HG03354 (cell line): Measurements from ENCODE around the gene THAP12.

ENCODE experiments used
- ATAC-seq: cut with Tn5 transposase; IDR thresholded peaks from one replicate; pipeline ENCODE4 v1.9.1; 2021; ENCODE audit warnings: mild to moderate bottlenecking; ENCODE audit not compliant: unreplicated experiment, poor library complexity, severe bottlenecking

THAP12 gene

DNA sequence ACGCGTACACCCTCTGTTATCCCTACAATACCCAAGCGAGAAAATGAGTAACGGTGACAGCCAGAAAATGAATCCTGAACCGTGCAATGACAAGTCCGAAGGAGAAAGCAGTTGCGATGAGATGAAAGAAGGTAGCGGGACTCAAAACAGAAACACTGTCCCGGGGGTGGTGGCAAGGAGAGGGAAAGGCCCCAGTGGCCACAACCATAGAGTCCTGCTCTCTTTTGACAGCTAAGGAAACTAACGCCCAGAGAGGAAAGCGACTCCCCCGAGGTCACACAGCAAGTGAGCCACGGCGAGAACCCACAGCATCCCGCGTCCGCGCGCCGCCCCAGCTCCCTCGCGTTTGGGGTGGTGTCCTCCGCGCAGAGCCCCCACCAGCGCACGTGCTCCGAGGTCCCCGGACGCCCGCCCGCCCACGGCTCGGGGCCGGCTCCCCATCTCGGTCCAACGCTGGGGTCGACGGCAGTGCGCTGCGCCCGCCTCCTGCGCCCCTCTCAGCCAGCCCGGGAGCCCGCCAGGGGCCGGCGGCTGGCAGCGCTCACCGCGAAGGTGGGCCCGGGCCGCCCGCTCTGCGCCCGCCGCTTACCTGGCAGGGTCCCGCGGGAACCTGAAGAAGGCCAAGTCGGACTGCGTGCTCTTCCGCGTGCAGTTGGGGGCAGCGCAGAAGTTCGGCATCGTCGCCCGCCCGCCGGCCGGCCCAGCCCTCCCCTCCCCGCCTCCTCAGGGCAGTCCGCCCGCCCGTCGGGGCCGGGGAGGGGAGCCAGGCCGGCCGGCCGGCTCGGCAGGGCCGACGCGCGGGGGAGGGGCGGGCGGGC lies 564 bp downstream of the THAP12 start:
- peak; percentile 49 for ATAC-seq

GRCh38 chr11:76379807-76380158 lies 1.1 kb downstream of the THAP12 start:
- no peak for ATAC-seq

- ATAC-seq, result no peak
Measured at GRCh38 chr11:76376746-76377558, 4.0 kb downstream of the THAP12 start.

- peak; percentile 56 for ATAC-seq
Measured at GRCh38 chr11:76371170-76371569, 9.8 kb downstream of the THAP12 start.

DNA sequence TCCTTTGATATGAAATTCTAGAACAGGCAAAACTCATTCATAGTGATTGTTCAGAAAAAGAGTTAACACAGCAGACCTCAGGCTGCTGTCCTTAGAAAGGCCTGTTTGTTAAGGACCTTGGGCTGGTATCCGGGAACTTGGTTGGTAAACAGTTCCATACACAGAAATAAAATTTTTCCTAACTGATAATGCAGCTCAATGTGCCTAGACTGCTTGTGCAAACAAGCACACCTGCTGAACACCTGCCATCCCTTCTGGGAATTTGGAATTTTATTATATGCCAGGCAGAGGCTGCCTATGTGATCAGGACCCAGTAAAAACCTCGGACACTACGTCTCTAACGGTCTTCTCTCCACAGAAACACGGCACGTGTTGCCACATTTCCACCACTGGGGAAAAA lies 11.5 kb downstream of the THAP12 start:
- no peak for ATAC-seq

- no peak for ATAC-seq
Measured at GRCh38 chr11:76368490-76368889, 12.4 kb downstream of the THAP12 start.

- ATAC-seq, result no peak
Measured at GRCh38 chr11:76365038-76365679, 15.8 kb downstream of the THAP12 start.

DNA sequence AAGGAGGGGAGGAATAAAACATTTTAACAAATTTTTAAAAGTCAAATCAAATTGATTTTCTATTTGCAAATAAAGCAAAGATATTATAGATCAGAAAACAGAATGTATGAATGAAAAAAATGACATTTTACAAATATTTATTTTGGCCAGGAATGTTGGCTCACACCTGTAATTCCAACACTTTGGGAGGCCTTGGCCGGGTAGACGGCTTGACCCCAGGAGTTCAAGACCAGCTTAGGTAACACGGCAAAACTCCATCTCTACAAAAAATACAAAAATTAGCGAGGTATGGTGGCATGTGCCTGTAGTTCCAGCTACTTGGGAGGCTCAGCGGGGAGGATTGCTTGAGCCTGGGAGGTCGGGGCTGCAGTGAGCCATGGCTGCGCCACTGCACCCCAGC lies 18.2 kb downstream of the THAP12 start:
- no peak for ATAC-seq

GRCh38 chr11:76361776-76362175 lies 19.2 kb downstream of the THAP12 start:
- no peak for ATAC-seq

DNA sequence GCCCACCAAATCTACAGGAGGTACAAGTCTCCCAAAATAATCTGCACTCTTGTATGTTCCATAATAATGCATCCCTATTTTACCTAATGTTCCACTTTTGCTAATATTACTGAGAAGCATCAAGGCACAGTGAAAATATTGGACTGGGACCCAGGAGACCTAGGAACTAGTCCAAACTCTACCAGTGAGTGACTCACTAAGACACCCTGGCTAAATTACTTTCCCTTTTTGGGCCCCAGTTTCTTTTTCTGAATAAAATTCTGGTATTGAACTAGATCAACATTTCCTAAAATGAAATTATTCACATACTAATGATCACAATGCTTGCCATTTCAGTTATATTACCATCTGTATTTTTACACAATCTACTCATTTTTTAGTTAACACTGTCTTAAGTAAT lies 19.6 kb downstream of the THAP12 start:
- no peak for ATAC-seq

- no peak for ATAC-seq
Measured at GRCh38 chr11:76355172-76355571, 25.8 kb downstream of the THAP12 start.

GRCh38 chr11:76348348-76348747 lies 32.6 kb downstream of the THAP12 start:
- no peak for ATAC-seq

DNA sequence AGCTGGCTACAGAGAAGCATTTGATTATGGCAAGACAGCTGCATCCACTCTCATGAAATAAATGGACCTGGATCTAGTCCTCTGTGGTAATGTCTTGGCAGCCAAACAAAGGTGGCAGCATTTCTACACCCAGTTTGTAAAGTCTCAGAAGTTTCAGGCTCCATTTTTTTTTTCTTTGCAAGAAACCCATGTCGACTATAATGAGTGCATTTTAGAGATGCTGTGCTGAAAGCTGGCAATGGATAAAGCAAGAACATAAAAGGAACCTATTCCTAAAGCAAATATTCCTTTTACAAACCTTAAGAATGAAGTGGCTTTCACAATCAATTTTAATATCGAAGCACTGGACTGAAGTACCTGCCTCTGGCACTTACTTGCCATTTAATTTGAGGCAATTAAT lies 33.5 kb downstream of the THAP12 start:
- ATAC-seq, result no peak

DNA sequence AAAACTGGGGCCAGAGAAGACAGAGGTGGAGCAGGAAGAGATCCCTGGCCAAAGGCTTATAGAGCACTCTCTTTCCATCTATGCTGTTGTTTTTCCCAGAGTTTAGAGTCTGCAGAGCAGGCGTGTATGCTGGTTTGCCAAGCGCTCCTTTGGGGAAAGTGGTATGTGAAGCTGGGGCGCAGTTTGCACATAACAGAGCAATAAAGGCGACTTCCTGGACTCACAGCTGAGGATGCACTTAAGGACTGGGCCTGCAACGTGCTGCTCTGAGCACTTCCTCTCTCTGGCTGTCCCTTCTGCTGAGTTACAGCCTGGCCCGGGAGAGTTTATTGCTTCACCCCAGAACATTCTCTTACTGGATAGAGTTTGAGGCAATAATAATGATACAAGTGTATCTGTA lies 41.7 kb downstream of the THAP12 start:
- ATAC-seq, result no peak

- no peak for ATAC-seq
Measured at GRCh38 chr11:76337923-76338322, 43.0 kb downstream of the THAP12 start.

GRCh38 chr11:76337469-76337868 lies 43.5 kb downstream of the THAP12 start:
- ATAC-seq, result no peak

- no peak for ATAC-seq
Measured at GRCh38 chr11:76336597-76336996, 44.3 kb downstream of the THAP12 start.

DNA sequence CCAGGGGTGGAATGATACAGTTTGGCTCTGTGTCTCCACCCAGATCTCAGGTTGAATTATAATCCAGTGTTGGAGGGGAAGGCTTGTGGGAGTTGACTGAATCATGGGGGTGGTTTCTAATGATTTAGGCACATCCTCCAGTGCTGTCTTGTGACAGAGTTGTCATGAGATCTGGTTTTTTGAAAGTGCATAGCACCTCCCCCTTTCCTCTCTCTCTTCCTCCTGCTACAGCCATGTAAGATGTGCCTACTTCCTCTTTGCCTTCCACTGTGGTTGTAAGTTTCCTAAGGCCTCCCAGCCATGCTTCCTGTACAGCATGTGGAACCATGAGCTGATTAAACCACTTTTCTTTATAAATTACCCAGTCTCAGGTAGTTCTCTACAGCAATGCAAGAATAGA lies 45.1 kb downstream of the THAP12 start:
- ATAC-seq, result no peak

DNA sequence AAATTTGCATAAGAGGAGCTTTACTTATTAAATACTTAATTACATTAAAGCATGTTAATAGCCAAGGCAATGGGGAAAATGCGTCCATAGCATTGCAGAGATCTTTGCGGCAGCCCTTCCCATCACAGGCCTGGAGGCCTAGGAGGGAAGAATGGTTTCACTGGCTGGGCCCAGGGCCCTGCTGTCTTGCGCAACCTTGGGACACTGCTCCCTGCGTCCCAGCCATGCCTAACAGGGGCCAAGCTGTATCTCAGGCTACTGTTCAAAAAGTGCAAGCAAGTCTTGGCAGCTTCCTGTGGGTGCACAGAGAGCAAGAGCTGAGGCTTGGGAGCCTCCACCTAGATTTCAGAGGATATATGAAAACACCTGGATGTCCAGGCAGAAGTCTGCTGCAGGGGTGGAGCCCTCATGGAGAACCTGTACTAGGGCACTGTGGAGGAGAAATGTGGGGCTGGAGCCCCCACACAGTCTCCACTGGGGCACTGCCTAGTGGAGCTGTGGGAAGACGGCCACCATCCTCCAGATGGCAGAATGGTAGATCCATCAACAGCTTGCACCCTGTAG lies 46.0 kb downstream of the THAP12 start:
- ATAC-seq, result no peak

DNA sequence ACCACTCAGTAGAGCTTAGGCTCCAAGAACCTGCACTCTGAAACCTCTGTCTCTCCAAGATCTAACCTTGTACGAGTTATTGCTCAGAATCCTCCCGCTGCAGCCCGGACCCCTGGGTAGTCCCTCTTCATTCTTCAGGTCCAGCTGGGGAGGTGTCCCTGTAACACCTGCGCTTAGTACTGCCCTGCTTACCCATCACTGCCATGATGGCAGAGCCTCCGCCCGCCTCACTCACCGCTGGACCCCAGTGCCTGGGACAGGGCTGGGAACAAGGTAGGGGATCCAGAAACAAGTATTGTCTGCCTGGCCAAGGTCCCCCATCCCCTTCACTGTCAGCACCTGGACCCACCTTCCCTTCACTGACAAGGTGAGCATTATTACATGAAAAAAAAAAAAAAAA lies 50.3 kb downstream of the THAP12 start:
- no peak for ATAC-seq
